HG02623 (cell line): Measurements from ENCODE around the gene EFCAB11.
"Not testable (repeated sequence)": the region's sequence is repeated elsewhere in the genome, so short reads cannot be mapped to it uniquely, and the experiment has no call there.

Source experiments
- ATAC-seq: cut with Tn5 transposase; IDR thresholded peaks from one replicate; pipeline ENCODE4 v1.9.1; 2021; ENCODE audit warnings: moderate library complexity; ENCODE audit not compliant: unreplicated experiment

Gene EFCAB11

DNA sequence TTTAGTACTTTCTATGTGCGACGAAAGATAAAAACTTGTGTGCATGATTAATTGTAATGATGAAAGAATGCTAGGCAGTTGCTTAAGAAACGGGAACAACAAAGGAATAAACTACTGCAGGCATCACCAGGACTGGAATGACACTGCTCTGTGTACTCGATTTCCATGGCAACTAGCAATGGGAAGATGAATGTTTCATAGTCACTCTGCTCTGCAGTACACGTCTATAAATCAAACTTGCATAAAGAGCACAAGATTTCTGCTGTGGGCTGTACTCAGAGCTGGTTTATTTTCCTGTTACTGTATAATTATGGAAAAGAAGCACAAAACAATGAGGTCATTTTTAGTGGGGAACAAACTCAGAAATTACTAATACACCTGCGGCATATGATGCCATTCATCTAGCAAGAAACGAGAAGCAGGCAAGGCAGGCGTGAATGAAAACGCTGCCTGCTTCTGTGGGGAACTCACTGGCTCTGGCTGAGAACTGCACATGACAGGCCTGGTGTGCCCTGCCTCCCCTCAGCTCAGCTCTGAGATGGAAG is 41.8 kb downstream of the EFCAB11 start:
- no peak for ATAC-seq

DNA sequence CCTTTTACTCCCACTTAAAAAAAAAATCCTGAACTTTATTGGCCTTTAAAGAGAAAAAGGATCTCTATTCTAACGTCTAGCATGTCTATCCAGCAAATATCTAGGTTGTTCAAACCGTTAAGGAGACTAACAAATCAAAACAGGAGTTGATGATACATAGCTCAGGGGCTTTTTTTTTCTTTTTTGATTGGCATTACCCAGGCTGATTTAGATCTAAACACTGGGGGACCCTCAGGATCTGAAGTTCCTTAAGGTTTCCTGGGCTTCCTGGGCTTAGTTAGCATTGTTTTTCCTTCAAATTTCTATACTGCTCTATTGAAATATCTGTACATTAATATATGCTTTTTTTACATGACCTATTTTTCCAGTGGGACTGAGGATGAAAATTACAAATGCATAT is 42.3 kb downstream of the EFCAB11 start:
- ATAC-seq = no peak

DNA sequence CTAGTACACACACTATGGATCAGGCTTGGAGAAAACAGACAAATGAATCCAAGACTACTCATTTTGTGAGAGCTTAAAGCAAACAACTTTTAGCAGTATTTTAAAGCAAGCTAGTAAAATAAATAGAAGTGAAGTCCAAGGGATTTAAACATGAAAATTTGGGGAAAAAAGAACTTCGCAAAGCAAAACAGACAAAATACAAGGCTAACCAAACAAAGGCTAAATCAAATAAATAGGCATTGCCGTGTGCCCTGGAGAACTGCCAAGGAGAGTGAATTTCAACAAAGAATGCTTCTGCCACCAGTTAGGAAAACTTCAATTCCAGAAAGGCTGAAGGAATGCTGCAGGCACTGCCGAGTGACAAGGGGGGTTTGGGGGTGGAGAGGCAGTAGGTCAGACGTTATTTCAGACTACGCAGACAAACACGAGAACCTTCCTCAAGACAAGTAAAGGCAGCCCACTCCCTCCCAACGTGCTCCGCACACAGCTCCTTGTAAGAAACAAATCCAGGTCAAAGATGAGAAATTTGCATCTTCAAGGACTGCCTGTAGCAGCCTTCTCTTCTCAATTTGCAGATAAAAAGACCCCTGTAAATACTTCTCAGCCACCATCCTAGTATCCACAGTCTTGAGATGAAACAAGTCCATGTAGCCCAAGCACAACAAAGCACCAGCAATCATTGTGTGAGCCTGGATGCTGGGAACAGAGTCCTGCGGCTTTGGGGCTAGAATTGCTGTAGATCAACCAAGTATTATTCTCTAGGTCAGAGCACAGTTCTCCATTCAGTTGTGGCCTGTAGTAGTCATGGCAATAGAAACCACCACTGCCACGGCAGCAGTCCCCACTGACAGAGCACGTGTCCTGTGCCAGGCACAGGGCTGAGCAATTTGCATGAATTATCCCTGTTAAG is 43.3 kb downstream of the EFCAB11 start:
- no peak for ATAC-seq

GRCh38 chr14:89910691-89911009 is 43.9 kb downstream of the EFCAB11 start:
- ATAC-seq = no peak

DNA sequence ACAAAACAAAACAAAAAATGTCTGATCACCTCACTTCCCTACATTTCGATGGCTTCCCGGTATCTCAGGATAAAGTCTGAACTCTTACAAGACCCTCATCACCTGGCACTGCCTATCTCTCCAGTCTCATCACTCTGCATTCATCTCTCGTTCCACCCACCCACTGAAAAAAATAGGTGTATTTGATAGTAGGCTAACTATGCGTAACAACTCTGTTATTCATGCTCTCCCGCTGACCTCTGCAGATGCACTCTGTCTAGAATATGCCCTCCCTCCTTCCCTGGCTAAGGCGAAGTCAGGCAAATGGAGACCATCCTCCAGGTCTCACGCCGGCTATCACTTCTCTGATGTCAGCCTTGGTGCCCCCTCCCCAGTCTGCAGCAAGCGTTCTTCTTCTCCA is 44.9 kb downstream of the EFCAB11 start:
- no peak for ATAC-seq

GRCh38 chr14:89908712-89909450 is 45.6 kb downstream of the EFCAB11 start:
- ATAC-seq = no peak

DNA sequence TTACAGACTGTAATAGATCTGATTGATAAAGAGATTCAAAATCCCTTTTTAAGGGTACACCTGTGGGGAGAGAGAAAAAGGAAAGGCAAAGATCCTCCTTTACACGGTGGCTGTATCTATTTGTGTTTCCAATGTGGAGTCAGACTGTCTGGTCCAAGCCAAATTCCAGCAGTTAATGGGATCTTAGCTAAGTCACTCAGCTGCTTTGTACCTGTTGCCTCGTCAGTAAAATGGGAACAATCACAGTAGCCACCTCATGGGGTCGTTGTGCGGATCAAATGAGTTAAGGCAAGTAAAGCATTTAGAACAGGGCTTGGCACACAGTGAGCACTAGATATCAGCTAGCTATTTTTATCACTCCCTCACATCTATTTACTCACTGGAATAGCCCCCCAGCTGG is 46.9 kb downstream of the EFCAB11 start:
- no peak for ATAC-seq

GRCh38 chr14:89906000-89906399 is 48.5 kb downstream of the EFCAB11 start:
- no peak for ATAC-seq

DNA sequence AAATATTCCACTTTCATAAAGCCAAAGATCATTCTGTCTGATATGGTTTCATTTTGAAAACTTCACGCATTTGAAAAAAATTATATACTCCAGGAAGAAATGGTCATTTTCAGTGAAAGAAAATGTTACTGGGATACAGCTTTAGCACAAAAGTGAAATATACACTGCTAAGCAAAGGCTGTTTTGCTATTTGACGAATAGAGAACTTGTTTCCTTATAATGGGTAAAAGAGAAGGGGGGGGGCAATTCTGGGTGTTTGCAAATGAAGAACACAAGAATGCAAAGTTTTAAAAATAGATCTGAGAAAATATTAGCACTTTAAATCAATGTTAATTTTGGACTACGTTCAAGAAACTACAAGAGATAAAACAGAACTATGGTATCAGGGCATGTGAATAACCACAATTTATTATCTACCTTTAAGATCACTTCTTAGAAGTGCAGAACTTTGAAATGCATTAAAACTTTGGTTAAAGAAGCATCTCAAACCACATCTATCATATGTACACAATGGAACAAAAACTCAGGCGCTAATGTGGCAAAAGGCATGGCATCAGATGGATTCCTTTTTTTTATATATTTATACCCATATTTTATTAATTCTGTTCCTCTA is 51.1 kb downstream of the EFCAB11 start:
- ATAC-seq = no peak

- no peak for ATAC-seq
Observed at GRCh38 chr14:89902881-89903280, 51.6 kb downstream of the EFCAB11 start.

DNA sequence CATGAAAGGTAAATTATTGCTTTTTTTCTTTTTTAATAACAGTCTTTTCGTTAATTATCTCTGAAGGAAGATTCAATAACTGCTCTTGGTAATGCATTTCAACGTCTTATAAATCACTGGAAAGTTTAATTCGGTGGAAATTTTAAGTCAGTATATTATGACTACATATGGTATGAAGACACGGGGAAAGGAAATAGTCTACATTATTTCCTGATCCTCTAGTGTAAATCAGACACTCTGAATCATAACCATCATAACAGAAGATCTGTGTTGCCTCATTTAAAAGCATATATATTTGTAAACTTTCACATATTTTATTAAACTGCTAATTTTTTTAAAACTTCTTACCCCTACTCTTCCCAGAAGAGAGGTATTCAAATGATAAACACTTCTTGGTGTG is 53.7 kb downstream of the EFCAB11 start:
- ATAC-seq = no peak

DNA sequence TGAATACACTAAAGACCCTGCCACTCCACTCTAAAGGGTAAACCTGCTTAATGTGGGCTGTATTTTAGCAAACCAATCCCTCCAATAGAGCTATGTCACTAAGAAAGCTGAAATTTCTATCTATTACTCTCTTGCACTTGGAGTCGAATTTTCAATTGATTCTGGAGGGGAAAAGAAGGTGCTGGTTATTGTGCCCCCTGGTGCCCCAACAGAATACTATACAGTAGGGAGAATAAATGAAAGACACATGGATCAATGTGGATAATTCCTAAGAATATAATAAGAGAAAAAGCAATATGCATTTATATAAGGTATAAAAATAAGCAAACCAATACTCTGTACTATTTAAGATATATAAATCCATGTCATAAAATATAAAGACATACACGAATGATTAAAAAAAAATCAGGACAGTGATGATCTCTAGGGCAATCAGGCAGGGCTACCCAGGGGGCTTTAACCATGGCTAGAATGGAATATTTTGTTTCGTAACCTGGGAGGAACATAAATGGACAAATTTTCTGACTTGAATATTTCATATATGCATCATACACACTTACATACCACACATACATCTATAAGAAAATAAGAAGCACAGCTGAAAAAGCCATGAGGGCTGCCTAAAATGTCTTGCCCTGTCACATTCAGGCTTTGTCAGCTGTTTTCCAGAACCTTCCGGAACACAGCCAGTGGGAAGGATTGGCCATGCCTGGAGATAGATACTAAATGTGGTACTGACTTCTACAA is 54.4 kb downstream of the EFCAB11 start:
- no peak for ATAC-seq

GRCh38 chr14:89899291-89899690 is 55.2 kb downstream of the EFCAB11 start:
- ATAC-seq = no peak

DNA sequence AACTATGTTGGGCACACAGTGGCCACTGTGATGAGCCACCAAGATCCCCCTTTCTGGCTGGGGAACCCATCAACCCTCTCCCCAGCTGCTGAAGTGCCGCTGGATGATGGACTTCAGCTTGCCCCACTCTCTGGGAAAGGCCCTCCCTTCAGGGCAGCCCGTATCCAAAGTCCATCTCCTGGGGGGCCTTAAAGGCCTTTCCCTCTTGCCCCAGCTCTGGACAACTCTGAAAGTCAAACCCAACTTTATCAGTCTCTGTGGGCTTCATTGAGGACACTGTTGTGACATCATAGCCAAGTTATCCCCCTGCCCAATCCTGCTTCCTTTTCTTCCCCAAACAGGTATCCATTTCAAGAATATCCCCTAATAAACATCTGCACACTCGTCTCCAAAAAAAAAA is 61.1 kb downstream of the EFCAB11 start:
- not testable (repeated sequence) for ATAC-seq

- no peak for ATAC-seq
Observed at GRCh38 chr14:89892953-89893352, 61.6 kb downstream of the EFCAB11 start.

DNA sequence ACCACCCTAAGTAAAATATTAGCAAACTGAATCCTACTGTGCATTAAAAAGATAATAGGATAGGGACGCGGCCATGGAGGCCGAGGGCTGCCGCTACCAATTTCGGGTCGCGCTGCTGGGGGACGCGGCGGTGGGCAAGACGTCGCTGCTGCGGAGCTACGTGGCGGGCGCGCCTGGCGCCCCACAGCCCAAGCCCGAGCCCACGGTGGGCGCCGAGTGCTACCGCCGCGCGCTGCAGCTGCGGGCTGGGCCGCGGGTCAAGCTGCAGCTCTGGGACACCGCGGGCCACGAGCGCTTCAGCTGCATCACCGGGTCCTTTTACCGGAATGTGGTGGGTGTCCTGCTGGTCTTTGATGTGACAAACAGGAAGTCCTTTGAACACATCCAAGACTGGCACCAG is 62.8 kb downstream of the EFCAB11 start:
- ATAC-seq = not testable (repeated sequence)

DNA sequence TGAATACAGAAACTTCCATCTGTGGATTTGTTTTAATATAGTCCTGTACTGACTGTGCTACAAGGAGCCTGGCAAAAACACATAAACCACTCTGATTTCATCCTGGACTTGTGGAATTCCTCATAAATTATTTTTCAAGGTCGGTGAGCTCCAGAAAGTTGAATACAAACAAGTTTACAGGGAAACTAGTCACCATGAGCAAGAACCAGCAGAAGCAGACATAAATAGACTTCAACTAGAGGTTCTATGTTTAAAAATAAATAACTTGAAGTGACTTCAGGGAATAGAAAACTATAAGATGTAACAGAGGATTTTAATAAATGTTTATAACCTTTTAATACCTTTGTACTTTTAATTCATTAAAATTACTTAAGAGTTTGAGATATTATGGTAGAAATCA is 63.5 kb downstream of the EFCAB11 start:
- no peak for ATAC-seq

GRCh38 chr14:89890589-89890988 is 63.9 kb downstream of the EFCAB11 start:
- ATAC-seq = no peak

DNA sequence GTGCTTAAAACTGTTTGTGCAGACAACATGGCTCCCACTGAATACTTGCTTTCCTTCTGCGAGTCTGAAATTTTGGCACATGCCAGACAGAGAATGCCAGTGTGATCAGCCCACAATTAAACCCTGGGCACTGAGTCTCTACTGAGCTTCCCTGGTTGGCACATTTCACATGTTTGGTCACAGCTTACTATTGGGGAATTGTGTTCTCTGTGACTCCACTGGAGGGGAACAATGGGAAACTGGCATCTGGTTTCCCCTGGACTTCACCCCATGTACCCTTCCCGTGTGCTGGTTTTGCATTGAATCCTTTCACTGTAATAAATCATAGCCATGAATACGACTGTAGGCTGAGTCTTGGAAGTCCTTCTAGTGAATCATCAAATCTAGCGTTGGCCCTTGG is 64.9 kb downstream of the EFCAB11 start:
- no peak for ATAC-seq

DNA sequence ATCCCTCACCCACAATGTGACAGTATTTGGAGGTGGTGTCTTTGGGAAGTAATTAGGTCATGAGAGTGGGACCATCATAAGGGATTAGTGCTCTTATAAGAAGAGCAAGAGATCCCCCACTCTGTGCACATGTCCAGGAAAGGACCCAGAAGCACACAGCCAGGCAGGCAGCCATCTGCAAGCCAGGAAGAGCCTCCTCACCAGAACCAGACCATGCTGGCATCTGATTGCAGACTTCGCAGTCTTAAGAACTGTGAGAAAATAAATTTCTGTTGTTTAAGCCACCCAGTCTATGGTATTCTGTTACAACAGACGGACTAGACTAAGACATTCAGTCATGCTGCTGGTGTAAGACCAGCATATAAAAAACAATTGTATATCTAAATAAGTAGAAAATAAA is 69.8 kb downstream of the EFCAB11 start:
- ATAC-seq = no peak

GRCh38 chr14:89881839-89882238 is 72.7 kb downstream of the EFCAB11 start:
- ATAC-seq = peak; percentile 64
